GM23338 (cell line): ENCODE data around the gene LAMC3. TPM values are rescaled to one million over a fixed set of nuclear protein-coding genes. Genes with fewer than 3 reads are reported as not detected.

ENCODE experiments used
- ATAC-seq: fragments of 200-7000 bp; cut with Tn5 transposase; 3 replicates; pipeline ENCODE4 v1.9.1; 2020
- DNase-seq: peaks from one replicate; pipeline ENCODE4 v3.0.0-alpha.2; 2015; ENCODE audit warnings: low spot score
- H2AFZ ChIP-seq: fragments of 200-600 bp; sonication (generic); 2 replicates; pipeline ENCODE4 v1.8.0; 2016; ENCODE audit warnings: antibody characterized with exemption, mild to moderate bottlenecking, moderate library complexity
- H3F3A ChIP-seq: fragments of 200-600 bp; sonication (generic); replicated peaks from 2 replicates; pipeline ENCODE4 v1.8.0; 2017; ENCODE audit warnings: antibody characterized with exemption, mixed run types, low read depth
- H3K27ac ChIP-seq: fragments of 200-600 bp; sonication (generic); 2 replicates; pipeline ENCODE4 v1.6.1; 2016; ENCODE audit warnings: low read depth
- H3K27me3 ChIP-seq: fragments of 200-600 bp; sonication (generic); 2 replicates; pipeline ENCODE4 v1.8.0; 2016; ENCODE audit warnings: mild to moderate bottlenecking, mixed run types, moderate library complexity; ENCODE audit not compliant: insufficient read depth
- H3K36me3 ChIP-seq: fragments of 200-600 bp; sonication (generic); 2 replicates; pipeline ENCODE4 v1.8.0; 2016; ENCODE audit warnings: mild to moderate bottlenecking; ENCODE audit not compliant: insufficient read depth
- H3K4me1 ChIP-seq: fragments of 200-600 bp; sonication (generic); 2 replicates; pipeline ENCODE4 v1.8.0; 2016; ENCODE audit warnings: mild to moderate bottlenecking, moderate library complexity; ENCODE audit not compliant: insufficient read depth
- H3K4me2 ChIP-seq: fragments of 200-600 bp; sonication (generic); 2 replicates; pipeline ENCODE4 v1.7.1; 2017; ENCODE audit warnings: mixed run types
- H3K4me3 ChIP-seq: fragments of 200-600 bp; sonication (generic); 2 replicates; pipeline ENCODE4 v1.6.1; 2016; ENCODE audit warnings: mixed run types
- H3K79me2 ChIP-seq: fragments of 200-600 bp; sonication (generic); replicated peaks from 2 replicates; pipeline ENCODE4 v1.8.0; 2017; ENCODE audit warnings: mild to moderate bottlenecking; ENCODE audit not compliant: insufficient read depth
- H3K9me2 ChIP-seq: fragments of 200-600 bp; sonication (generic); 2 replicates; pipeline ENCODE4 v1.8.0; 2017; ENCODE audit not compliant: insufficient read depth
- H4K20me1 ChIP-seq: fragments of 200-600 bp; sonication (generic); replicated peaks from 2 replicates; pipeline ENCODE4 v1.8.0; 2017; ENCODE audit warnings: mild to moderate bottlenecking; ENCODE audit not compliant: insufficient read depth
- H3K27ac Mint-ChIP-seq: 2 replicates; pipeline ENCODE4 v1.8.0; 2020; ENCODE audit warnings: inconsistent platforms, mild to moderate bottlenecking, moderate library complexity, mixed read lengths
- H3K27me3 Mint-ChIP-seq: 3 replicates; pipeline ENCODE4 v1.8.0; 2022; ENCODE audit warnings: low read depth, mild to moderate bottlenecking, moderate library complexity, mixed read lengths, inconsistent platforms; ENCODE audit not compliant: insufficient read depth, poor library complexity
- H3K36me3 Mint-ChIP-seq: 3 replicates; pipeline ENCODE4 v1.8.0; 2021; ENCODE audit warnings: low read depth, mild to moderate bottlenecking, inconsistent platforms, moderate library complexity, mixed read lengths
- H3K4me1 Mint-ChIP-seq: 3 replicates; pipeline ENCODE4 v1.8.0; 2020; ENCODE audit warnings: mild to moderate bottlenecking, inconsistent platforms, mixed read lengths
- H3K4me3 Mint-ChIP-seq: 3 replicates; pipeline ENCODE4 v1.8.0; 2021; ENCODE audit warnings: moderate library complexity, mild to moderate bottlenecking, inconsistent platforms, mixed read lengths
- H3K9me3 Mint-ChIP-seq: 3 replicates; pipeline ENCODE4 v1.8.0; 2020; ENCODE audit warnings: moderate library complexity, mild to moderate bottlenecking, inconsistent platforms, mixed read lengths
- CREB1 ChIP-seq: fragments of 250-450 bp; sonication (Bioruptor Pico); IDR thresholded peaks from 2 replicates; pipeline ENCODE4 v1.5.0; 2020; ENCODE audit warnings: low read depth, mild to moderate bottlenecking, moderate library complexity
- EZH2 ChIP-seq: fragments of 200-600 bp; sonication (generic); IDR thresholded peaks from one replicate; pipeline ENCODE4 v1.8.0; 2017; ENCODE audit warnings: antibody characterized with exemption, mild to moderate bottlenecking, low read depth; ENCODE audit not compliant: unreplicated experiment
- EZH2phosphoT487 ChIP-seq: fragments of 200-600 bp; sonication (generic); IDR thresholded peaks from one replicate; pipeline ENCODE4 v1.8.1; 2018; ENCODE audit warnings: antibody characterized with exemption; ENCODE audit not compliant: unreplicated experiment
- JUNB ChIP-seq: IDR thresholded peaks from one replicate; pipeline ENCODE4 v1.6.1; 2016; ENCODE audit warnings: antibody characterized with exemption; ENCODE audit not compliant: unreplicated experiment
- NANOG ChIP-seq: IDR thresholded peaks from 2 replicates; pipeline ENCODE4 v1.6.1; 2016; ENCODE audit warnings: antibody characterized with exemption, borderline replicate concordance
- POLR2AphosphoS5 ChIP-seq: IDR thresholded peaks from 2 replicates; pipeline ENCODE4 v1.6.1; 2016; ENCODE audit warnings: antibody characterized with exemption, low read depth
- STAT1 ChIP-seq: IDR thresholded peaks from one replicate; pipeline ENCODE4 v1.6.1; 2016; ENCODE audit warnings: antibody characterized with exemption; ENCODE audit not compliant: unreplicated experiment
- ZNF114 ChIP-seq: fragments of 250-450 bp; sonication (Bioruptor Pico); IDR thresholded peaks from 2 replicates; pipeline ENCODE4 v1.5.0; 2020; ENCODE audit warnings: mild to moderate bottlenecking, moderate library complexity
- ZNF331 ChIP-seq: fragments of 250-450 bp; sonication (Bioruptor Pico); IDR thresholded peaks from 2 replicates; pipeline ENCODE4 v1.5.0; 2020; ENCODE audit warnings: low read depth, mild to moderate bottlenecking, moderate library complexity
- polyA plus RNA-seq: library from polyadenylated mRNA; unstranded; fragments of >200 nt; fragmentation: Nextera tagmentation; extraction: Ambion mirVana; gene quantifications from 2 replicates; pipeline ENCODE4 v1.2.1, GENCODE V29; 2016
- total RNA-seq: library from RNA; depleted of rRNA; stranded (reverse); fragments of >200 nt; shearing (Covaris generic); gene quantifications from 2 replicates; pipeline ENCODE4 v1.2.3, GENCODE V29; 2014
- TF ChIP-seq, protein P1 (sequence below): fragments of 250-450 bp; sonication (Bioruptor Pico); IDR thresholded peaks from 2 replicates; pipeline ENCODE4 v1.5.0; 2020; ENCODE audit warnings: mild to moderate bottlenecking, moderate library complexity
- TF ChIP-seq, protein P2 (sequence below), 2 experiments: fragments of 200-600 bp in 1 of 2; sonication (generic) in 1 of 2; conservative IDR thresholded peaks; 2 replicates each; pipeline versions ENCODE4 v1.5.1 to v1.6.1; 2016 to 2017; ENCODE audit warnings: antibody characterized with exemption in 2 of 2, low read depth in 2 of 2, mild to moderate bottlenecking in 2 of 2, moderate library complexity in 1 of 2

LAMC3 gene
- total and polyA plus RNA-seq, 2 experiments from 2014 or later: 9.0 to 27.4 TPM

DNA sequence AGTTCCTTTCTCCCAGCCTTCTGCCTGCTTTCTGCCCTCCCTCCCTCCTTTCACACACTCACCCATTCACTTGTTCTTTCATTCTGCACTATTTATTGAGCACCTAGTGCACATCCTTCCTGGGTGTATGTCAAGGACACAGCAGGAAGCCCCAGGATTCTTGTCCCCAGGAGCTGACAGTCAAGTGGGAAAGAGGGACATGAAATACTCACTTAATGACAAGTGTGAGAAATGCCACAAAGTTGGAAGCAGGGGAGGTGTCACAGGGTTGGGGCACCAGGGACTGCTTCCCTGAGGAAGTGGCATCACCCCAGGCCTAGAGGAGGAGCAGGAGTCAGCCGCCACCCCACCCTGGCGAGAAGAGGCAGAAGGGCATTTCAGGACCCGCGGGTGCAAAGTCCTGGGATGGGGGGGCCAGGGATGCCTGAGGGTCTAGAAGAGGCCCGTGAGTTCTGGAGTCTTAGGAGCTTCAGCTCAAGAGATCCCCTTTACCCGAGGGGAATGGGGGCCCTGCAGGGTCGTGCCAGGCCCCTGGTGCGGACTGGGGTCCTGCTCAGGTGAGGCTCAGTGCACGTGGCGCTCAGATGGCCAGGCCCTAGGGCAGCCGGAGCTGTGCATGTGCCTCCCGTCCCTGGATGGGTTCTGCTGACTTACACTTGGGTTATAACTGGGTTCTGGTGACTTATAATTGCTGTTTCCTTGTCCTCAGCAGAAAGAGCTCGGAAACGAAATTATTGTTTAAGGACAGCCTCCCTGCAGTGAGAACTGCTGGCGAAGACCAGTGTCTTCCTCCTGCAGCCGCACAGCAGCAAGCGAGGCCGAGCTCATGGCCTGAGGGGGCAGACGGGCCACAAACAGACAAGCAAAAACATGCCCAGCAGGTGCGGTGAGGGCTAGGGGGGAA, 16.9 kb upstream of the LAMC3 start:
- H3K9me2 ChIP-seq: no peaks in the 10 kb centered on the region
- H3K27ac ChIP-seq: no peak overlapping the region
- H3K4me1 ChIP-seq: peaks cover 15% of the 10 kb centered on the region
- ATAC-seq (no peak), DNase-seq (no peak)
- peaks cover 25% of the 10 kb centered on the region for H3K4me1 Mint-ChIP-seq
- no peak overlapping the region for H3K4me3 ChIP-seq
- H3K27me3 ChIP-seq: no peaks in the 10 kb centered on the region
- H3K79me2 ChIP-seq: no peaks in the 10 kb centered on the region
- TF ChIP-seq, protein P1, sequence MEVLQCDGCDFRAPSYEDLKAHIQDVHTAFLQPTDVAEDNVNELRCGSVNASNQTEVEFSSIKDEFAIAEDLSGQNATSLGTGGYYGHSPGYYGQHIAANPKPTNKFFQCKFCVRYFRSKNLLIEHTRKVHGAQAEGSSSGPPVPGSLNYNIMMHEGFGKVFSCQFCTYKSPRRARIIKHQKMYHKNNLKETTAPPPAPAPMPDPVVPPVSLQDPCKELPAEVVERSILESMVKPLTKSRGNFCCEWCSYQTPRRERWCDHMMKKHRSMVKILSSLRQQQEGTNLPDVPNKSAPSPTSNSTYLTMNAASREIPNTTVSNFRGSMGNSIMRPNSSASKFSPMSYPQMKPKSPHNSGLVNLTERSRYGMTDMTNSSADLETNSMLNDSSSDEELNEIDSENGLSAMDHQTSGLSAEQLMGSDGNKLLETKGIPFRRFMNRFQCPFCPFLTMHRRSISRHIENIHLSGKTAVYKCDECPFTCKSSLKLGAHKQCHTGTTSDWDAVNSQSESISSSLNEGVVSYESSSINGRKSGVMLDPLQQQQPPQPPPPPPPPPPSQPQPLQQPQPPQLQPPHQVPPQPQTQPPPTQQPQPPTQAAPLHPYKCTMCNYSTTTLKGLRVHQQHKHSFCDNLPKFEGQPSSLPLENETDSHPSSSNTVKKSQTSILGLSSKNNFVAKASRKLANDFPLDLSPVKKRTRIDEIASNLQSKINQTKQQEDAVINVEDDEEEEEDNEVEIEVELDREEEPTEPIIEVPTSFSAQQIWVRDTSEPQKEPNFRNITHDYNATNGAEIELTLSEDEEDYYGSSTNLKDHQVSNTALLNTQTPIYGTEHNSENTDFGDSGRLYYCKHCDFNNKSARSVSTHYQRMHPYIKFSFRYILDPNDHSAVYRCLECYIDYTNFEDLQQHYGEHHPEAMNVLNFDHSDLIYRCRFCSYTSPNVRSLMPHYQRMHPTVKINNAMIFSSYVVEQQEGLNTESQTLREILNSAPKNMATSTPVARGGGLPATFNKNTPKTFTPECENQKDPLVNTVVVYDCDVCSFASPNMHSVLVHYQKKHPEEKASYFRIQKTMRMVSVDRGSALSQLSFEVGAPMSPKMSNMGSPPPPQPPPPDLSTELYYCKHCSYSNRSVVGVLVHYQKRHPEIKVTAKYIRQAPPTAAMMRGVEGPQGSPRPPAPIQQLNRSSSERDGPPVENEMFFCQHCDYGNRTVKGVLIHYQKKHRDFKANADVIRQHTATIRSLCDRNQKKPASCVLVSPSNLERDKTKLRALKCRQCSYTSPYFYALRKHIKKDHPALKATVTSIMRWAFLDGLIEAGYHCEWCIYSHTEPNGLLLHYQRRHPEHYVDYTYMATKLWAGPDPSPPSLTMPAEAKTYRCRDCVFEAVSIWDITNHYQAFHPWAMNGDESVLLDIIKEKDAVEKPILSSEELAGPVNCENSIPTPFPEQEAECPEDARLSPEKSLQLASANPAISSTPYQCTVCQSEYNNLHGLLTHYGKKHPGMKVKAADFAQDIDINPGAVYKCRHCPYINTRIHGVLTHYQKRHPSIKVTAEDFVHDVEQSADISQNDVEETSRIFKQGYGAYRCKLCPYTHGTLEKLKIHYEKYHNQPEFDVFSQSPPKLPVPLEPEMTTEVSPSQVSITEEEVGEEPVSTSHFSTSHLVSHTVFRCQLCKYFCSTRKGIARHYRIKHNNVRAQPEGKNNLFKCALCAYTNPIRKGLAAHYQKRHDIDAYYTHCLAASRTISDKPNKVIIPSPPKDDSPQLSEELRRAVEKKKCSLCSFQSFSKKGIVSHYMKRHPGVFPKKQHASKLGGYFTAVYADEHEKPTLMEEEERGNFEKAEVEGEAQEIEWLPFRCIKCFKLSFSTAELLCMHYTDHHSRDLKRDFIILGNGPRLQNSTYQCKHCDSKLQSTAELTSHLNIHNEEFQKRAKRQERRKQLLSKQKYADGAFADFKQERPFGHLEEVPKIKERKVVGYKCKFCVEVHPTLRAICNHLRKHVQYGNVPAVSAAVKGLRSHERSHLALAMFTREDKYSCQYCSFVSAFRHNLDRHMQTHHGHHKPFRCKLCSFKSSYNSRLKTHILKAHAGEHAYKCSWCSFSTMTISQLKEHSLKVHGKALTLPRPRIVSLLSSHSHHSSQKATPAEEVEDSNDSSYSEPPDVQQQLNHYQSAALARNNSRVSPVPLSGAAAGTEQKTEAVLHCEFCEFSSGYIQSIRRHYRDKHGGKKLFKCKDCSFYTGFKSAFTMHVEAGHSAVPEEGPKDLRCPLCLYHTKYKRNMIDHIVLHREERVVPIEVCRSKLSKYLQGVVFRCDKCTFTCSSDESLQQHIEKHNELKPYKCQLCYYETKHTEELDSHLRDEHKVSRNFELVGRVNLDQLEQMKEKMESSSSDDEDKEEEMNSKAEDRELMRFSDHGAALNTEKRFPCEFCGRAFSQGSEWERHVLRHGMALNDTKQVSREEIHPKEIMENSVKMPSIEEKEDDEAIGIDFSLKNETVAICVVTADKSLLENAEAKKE (CRISPR knock-in tag): no peak
- H3K27ac Mint-ChIP-seq: no peak overlapping the region; the same call in 1 of the 2 replicates
- peaks cover 19% of the 10 kb centered on the region for H3K27me3 Mint-ChIP-seq
- no peaks in the 10 kb centered on the region for H3K36me3 Mint-ChIP-seq
- no peak overlapping the region for H2AFZ ChIP-seq
- no peak overlapping the region; the same call in 1 of the 2 replicates for H3K4me2 ChIP-seq
- H3K4me3 Mint-ChIP-seq: peak overlapping the region; percentile 8; the same call in 1 of the 3 replicates
- H4K20me1 ChIP-seq: no peaks in the 10 kb centered on the region
- no peaks in the 10 kb centered on the region for H3K36me3 ChIP-seq
- no peaks in the 10 kb centered on the region for H3K9me3 Mint-ChIP-seq
- 0 out of 2 replicates have a peak, but pooled peaks cover 5% of the 10 kb centered on the region for H3F3A ChIP-seq

DNA sequence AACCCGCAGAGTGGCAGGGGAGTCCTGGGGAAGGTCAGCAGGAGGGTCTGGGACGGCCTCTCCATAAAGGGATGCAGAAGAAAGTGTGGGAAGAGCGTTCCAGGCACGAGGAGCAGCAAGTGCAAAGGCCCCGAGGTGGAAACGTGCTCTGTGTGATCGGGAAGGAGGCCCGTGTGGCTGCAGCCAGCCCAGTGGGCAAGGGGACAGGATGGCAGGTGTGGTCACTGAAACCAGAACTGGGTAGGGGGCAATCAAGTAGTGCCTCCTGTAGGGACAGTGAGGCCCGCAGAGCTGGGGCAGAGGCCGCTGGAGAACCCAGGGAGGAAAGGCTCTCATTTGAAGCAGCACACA, 16.3 kb upstream of the LAMC3 start:
- H3K4me3 ChIP-seq: no peak overlapping the region
- no peak overlapping the region for H3K27ac Mint-ChIP-seq
- TF ChIP-seq POLR2AphosphoS5 (no peak), ZNF331 (CRISPR knock-in tag) (no peak), ZNF114 (CRISPR knock-in tag) (no peak), EZH2 (no peak), STAT1 (no peak), EZH2phosphoT487 (no peak), CREB1 (CRISPR knock-in tag) (no peak), NANOG (no peak), JUNB (no peak)
- TF ChIP-seq, protein P2, sequence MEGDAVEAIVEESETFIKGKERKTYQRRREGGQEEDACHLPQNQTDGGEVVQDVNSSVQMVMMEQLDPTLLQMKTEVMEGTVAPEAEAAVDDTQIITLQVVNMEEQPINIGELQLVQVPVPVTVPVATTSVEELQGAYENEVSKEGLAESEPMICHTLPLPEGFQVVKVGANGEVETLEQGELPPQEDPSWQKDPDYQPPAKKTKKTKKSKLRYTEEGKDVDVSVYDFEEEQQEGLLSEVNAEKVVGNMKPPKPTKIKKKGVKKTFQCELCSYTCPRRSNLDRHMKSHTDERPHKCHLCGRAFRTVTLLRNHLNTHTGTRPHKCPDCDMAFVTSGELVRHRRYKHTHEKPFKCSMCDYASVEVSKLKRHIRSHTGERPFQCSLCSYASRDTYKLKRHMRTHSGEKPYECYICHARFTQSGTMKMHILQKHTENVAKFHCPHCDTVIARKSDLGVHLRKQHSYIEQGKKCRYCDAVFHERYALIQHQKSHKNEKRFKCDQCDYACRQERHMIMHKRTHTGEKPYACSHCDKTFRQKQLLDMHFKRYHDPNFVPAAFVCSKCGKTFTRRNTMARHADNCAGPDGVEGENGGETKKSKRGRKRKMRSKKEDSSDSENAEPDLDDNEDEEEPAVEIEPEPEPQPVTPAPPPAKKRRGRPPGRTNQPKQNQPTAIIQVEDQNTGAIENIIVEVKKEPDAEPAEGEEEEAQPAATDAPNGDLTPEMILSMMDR (conservative IDR thresholded peaks at IDR 0.05; ENCODE audit: low read depth in 2 of 2): no peak

More for the DNA sequence above, 16.3 kb upstream of the LAMC3 start:
- H3K9me2 ChIP-seq: no peaks in the 10 kb centered on the region
- Mint-ChIP-seq H3K9me3 (no peaks in the 10 kb centered on the region), H3K4me1 (peaks cover 25% of the 10 kb centered on the region), H3K4me3 (no peak overlapping the region), H3K27me3 (peaks cover 17% of the 10 kb centered on the region), H3K36me3 (no peaks in the 10 kb centered on the region)
- 0 out of 2 replicates have a peak, but pooled peaks cover 5% of the 10 kb centered on the region for H3F3A ChIP-seq
- H3K79me2 ChIP-seq: no peaks in the 10 kb centered on the region
- peaks cover 15% of the 10 kb centered on the region for H3K4me1 ChIP-seq
- no peaks in the 10 kb centered on the region for H3K27me3 ChIP-seq
- ATAC-seq: no peak
- no peaks in the 10 kb centered on the region for H3K36me3 ChIP-seq
- H4K20me1 ChIP-seq: no peaks in the 10 kb centered on the region
- DNase-seq: no peak
- H2AFZ ChIP-seq: no peak overlapping the region
- H3K27ac ChIP-seq: no peak overlapping the region
- no peak overlapping the region for H3K4me2 ChIP-seq
